ENCODE measurements around the gene ACOXL.

The ACOXL gene

GRCh38 chr2:110843496-110843895, 111.1 kb downstream of the ACOXL start:
- DNase-seq (ENCODE audit: low spot score) = no peak
- TF ChIP-seq CTCF (IDR thresholded peaks at IDR 0.05; ENCODE audit: extremely low read depth, missing control alignments) = no peak

GRCh38 chr2:110843959-110844510, 111.7 kb downstream of the ACOXL start:
- TF ChIP-seq CTCF (IDR thresholded peaks at IDR 0.05; ENCODE audit: extremely low read depth, missing control alignments) = peak; percentile 0
- no peak for DNase-seq (ENCODE audit: low spot score)

GRCh38 chr2:110847651-110848050, 115.3 kb downstream of the ACOXL start:
- no peak for TF ChIP-seq CTCF (IDR thresholded peaks at IDR 0.05; ENCODE audit: extremely low read depth, missing control alignments)
- DNase-seq (ENCODE audit: low spot score) = no peak

DNA sequence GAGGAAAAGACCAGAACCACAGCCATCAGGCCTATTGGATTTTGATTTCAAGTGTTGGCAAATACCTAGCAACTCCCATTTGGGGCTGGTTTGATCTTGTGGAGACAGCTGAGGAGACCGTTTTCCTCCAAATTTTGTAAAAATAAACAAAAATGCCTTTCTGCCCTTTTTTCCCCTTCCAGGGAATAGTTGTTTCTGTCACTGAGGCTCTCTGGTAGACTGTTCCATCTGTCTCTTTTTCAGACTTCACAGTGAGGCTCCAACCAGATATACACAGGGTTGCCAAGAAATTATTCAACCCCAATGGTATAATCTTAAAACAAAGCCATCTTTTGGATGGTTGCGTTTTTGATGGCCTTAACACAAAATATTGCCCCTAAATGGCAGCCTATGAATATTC, 115.7 kb downstream of the ACOXL start:
- TF ChIP-seq CTCF (IDR thresholded peaks at IDR 0.05; ENCODE audit: extremely low read depth, missing control alignments) = no peak
- DNase-seq (ENCODE audit: low spot score) = no peak

DNA sequence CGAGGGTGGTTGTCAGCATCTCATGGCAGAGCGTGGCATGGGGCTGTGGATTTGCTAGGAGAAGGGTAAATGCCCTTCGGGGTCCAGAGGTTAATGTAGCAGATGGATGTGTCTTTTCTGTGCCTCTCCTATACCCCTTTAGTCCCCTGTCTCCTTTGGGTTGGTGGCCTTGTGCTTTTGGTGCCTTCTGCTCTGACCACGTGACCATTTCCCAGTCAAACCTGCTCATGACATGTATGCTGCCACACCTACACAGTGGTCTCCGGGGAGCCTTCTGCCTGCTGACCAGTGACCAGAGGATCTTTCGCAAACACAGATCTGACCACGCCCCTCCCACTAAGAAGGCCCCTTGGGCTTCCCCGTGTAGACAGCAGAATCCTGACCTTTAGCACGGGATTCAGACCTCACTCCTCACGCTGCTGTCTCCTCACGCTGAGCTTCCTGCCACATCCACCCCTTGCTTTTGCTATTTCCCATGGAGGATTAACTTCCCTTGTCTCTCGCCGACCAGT, 116.2 kb downstream of the ACOXL start:
- no peak for DNase-seq (ENCODE audit: low spot score)
- no peak for TF ChIP-seq CTCF (IDR thresholded peaks at IDR 0.05; ENCODE audit: extremely low read depth, missing control alignments)

DNA sequence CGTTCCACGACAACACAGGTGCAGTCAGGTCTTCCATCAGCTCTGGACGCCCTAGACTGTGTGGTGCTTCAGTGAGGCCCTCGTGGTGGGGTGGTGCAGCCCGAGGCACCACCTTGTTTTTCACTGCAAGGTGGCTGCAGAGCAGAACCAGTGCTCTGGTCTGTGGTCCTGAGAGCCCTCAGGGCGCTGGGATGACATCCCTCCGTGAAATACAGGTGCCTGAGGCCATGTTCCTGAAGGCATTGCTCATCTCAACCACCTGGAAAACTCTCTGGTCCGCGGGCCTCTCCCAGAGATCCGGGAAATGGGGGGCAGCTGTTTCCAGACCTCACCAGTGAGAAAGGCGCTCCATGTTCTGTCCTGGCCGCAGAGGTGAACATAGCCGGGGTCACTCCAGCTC, 119.2 kb downstream of the ACOXL start:
- no peak for TF ChIP-seq CTCF (IDR thresholded peaks at IDR 0.05; ENCODE audit: extremely low read depth, missing control alignments)
- no peak for DNase-seq (ENCODE audit: low spot score)

DNA sequence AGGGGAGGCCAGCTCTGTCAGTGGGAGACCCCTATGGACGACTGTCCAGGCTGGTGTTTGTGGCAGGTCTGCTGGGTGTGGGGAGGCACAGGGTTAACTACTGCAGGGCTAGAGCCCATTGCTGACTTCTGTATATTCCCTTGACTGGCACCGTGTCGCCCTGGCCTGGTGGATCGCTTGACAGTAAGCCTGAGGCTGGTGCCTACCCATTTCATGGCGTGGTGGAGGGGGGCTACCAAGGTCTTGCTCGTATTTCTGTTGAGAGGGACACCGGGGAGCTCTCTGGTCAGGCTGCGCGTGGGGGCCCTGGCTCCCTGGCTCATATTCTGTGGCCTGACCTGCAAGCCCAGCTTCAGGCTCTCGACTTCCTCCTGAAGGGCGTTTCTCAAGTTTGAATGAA, 119.7 kb downstream of the ACOXL start:
- TF ChIP-seq CTCF (IDR thresholded peaks at IDR 0.05; ENCODE audit: extremely low read depth, missing control alignments) = no peak
- DNase-seq (ENCODE audit: low spot score) = no peak
